ENCODE measurements around the gene RER1.

RER1 gene

GRCh38 chr1:2382621-2383361, 8.8 kb upstream of the RER1 start:
- no peaks in the 10 kb centered on the region for H3K36me3 Mint-ChIP-seq (ENCODE audit: low read depth)
- no peaks in the 10 kb centered on the region for H3K27me3 Mint-ChIP-seq (ENCODE audit: low read depth, poor library complexity)
- peaks cover 13% of the 10 kb centered on the region for H3K4me1 Mint-ChIP-seq
- no peak overlapping the region for H3K27ac Mint-ChIP-seq
- H3K4me3 Mint-ChIP-seq, result no peak overlapping the region
- TF ChIP-seq, protein P1, sequence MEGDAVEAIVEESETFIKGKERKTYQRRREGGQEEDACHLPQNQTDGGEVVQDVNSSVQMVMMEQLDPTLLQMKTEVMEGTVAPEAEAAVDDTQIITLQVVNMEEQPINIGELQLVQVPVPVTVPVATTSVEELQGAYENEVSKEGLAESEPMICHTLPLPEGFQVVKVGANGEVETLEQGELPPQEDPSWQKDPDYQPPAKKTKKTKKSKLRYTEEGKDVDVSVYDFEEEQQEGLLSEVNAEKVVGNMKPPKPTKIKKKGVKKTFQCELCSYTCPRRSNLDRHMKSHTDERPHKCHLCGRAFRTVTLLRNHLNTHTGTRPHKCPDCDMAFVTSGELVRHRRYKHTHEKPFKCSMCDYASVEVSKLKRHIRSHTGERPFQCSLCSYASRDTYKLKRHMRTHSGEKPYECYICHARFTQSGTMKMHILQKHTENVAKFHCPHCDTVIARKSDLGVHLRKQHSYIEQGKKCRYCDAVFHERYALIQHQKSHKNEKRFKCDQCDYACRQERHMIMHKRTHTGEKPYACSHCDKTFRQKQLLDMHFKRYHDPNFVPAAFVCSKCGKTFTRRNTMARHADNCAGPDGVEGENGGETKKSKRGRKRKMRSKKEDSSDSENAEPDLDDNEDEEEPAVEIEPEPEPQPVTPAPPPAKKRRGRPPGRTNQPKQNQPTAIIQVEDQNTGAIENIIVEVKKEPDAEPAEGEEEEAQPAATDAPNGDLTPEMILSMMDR (IDR thresholded peaks at IDR 0.05), result peak; percentile 58
- peak; percentile 72 for DNase-seq
- no peaks in the 10 kb centered on the region for H3K9me3 Mint-ChIP-seq

- H3K4me3 Mint-ChIP-seq, result no peak overlapping the region
- peaks cover 13% of the 10 kb centered on the region for H3K4me1 Mint-ChIP-seq
- no peaks in the 10 kb centered on the region for H3K27me3 Mint-ChIP-seq (ENCODE audit: low read depth, poor library complexity)
- H3K9me3 Mint-ChIP-seq, result no peaks in the 10 kb centered on the region
- no peak for DNase-seq
- H3K36me3 Mint-ChIP-seq (ENCODE audit: low read depth), result no peaks in the 10 kb centered on the region
- TF ChIP-seq, protein P1 (IDR thresholded peaks at IDR 0.05), result no peak
- H3K27ac Mint-ChIP-seq, result no peak overlapping the region
Observed at GRCh38 chr1:2383576-2383975, 8.1 kb upstream of the RER1 start.

- TF ChIP-seq, protein P1 (IDR thresholded peaks at IDR 0.05), result no peak
- Mint-ChIP-seq H3K27ac (peak overlapping the region; percentile 95), H3K9me3 (no peaks in the 10 kb centered on the region), H3K4me1 (peaks cover 8% of the 10 kb centered on the region), H3K4me3 (no peak overlapping the region), H3K36me3 (ENCODE audit: low read depth) (no peaks in the 10 kb centered on the region), H3K27me3 (ENCODE audit: low read depth, poor library complexity) (no peaks in the 10 kb centered on the region)
- DNase-seq, result no peak
Observed at GRCh38 chr1:2384130-2384860, 7.3 kb upstream of the RER1 start.

- Mint-ChIP-seq H3K27ac (no peak overlapping the region), H3K4me1 (peaks cover 8% of the 10 kb centered on the region), H3K9me3 (no peaks in the 10 kb centered on the region), H3K36me3 (ENCODE audit: low read depth) (no peaks in the 10 kb centered on the region), H3K27me3 (ENCODE audit: low read depth, poor library complexity) (no peaks in the 10 kb centered on the region), H3K4me3 (no peak overlapping the region)
- no peak for DNase-seq
- TF ChIP-seq, protein P1 (IDR thresholded peaks at IDR 0.05), result no peak
Observed at GRCh38 chr1:2384941-2385481, 6.6 kb upstream of the RER1 start.

DNA sequence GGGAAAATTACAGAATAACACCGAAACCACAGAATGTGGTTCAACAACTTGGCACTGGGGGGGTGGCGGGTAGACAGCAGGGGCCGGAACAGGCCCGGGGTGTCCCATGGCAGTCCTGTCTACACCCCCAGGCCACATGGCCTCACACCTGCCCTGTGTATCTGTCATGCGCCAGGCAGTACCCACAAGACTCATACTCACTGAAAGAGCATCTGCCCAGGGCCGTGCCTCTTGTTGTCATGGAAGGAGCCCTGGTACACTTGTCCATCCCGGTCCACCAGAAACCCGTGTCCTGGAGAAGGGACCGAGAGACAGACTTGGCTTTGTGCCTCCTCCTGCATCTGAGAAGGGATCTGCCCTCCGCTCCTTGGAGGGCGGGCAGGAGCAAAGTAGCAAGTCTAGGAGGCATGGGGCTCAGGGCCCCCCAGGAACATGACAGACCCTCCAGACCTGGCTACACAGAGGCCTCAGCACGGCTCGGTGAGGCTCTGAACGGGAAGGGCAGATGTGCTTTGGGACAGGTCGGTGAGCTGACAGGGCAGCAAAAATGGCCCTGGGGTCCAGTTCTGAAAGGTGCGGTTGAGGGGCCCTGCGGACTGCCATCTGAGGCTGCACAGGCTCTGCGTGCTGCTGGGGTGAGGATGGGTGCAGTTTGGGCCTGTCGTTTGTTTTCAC, 5.9 kb upstream of the RER1 start:
- H3K36me3 Mint-ChIP-seq (ENCODE audit: low read depth), result no peaks in the 10 kb centered on the region
- H3K27me3 Mint-ChIP-seq (ENCODE audit: low read depth, poor library complexity), result no peaks in the 10 kb centered on the region
- H3K4me3 Mint-ChIP-seq, result no peak overlapping the region
- TF ChIP-seq, protein P1 (IDR thresholded peaks at IDR 0.05), result no peak
- no peaks in the 10 kb centered on the region for H3K9me3 Mint-ChIP-seq
- no peak for DNase-seq
- H3K4me1 Mint-ChIP-seq, result peaks cover 12% of the 10 kb centered on the region
- peak overlapping the region; percentile 85 for H3K27ac Mint-ChIP-seq
